T-helper 1 cell treated with Interleukin-12 subunit alpha and Interleukin-12 subunit beta and Interleukin-4 antibody, amounts not matched to agents 30 μg/mL and 1 μg/mL, for 36 hours (primary cell): ENCODE data around the gene ARRDC1.

Source experiments
- H3K27ac Mint-ChIP-seq: one replicate; pipeline ENCODE4 v1.8.0; 2021; ENCODE audit warnings: mild to moderate bottlenecking, mixed read lengths
- H3K27me3 Mint-ChIP-seq: one replicate; pipeline ENCODE4 v1.8.0; 2021; ENCODE audit warnings: low read depth, mixed read lengths
- H3K36me3 Mint-ChIP-seq: one replicate; pipeline ENCODE4 v1.8.0; 2021; ENCODE audit warnings: low read depth, mixed read lengths
- H3K4me1 Mint-ChIP-seq: one replicate; pipeline ENCODE4 v1.8.0; 2021; ENCODE audit warnings: low read depth, mixed read lengths
- H3K4me3 Mint-ChIP-seq: one replicate; pipeline ENCODE4 v1.8.0; 2021; ENCODE audit warnings: mild to moderate bottlenecking, moderate library complexity, mixed read lengths
- H3K9me3 Mint-ChIP-seq: one replicate; pipeline ENCODE4 v1.8.0; 2021; ENCODE audit warnings: mixed read lengths

Gene ARRDC1

DNA sequence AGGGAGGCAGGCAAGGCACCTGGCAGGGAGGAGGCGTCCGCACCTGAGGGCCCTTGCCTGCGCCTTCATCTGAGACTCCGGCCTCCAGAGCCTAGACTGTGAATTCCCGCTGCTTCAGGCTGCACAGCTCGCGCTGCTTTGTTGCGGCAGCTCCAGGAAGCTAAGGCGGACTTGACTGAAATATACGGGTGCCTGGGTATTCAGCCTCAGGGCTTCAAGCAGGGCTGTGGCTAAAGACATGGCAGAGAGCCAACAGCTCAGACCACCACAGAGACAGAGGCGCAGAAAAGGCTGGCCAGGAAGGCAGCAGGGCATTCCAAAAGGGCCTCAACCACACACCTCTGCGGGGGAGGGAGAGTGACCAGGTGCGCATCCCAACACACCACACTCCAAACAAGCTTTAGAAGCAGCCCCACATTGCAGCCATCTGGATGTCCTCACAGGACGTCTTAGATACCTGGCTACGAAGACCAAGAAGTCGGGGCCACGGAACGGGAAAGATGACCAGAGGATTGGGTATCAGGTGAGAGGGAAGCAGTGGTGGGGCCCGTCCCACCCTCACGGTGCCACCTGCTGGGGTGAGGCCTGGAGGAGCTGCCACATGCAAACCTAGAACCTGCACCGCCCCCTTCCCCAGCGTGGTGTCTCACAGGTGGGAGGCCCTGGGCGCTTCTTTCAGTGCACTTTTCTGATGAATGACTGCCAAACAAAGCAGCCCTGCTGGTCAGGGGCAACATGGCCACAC, 25.1 kb upstream of the ARRDC1 start:
- peaks cover 21% of the 10 kb centered on the region for H3K4me1 Mint-ChIP-seq
- no peaks in the 10 kb centered on the region for H3K27me3 Mint-ChIP-seq
- H3K4me3 Mint-ChIP-seq = no peak overlapping the region
- no peak overlapping the region for H3K27ac Mint-ChIP-seq
- no peaks in the 10 kb centered on the region for H3K9me3 Mint-ChIP-seq
- H3K36me3 Mint-ChIP-seq = peaks cover 18% of the 10 kb centered on the region

GRCh38 chr9:137580954-137581322, 24.5 kb upstream of the ARRDC1 start:
- no peaks in the 10 kb centered on the region for H3K9me3 Mint-ChIP-seq
- peaks cover 15% of the 10 kb centered on the region for H3K4me1 Mint-ChIP-seq
- H3K36me3 Mint-ChIP-seq = peaks cover 13% of the 10 kb centered on the region
- no peak overlapping the region for H3K27ac Mint-ChIP-seq
- H3K4me3 Mint-ChIP-seq = no peak overlapping the region
- H3K27me3 Mint-ChIP-seq = no peaks in the 10 kb centered on the region

DNA sequence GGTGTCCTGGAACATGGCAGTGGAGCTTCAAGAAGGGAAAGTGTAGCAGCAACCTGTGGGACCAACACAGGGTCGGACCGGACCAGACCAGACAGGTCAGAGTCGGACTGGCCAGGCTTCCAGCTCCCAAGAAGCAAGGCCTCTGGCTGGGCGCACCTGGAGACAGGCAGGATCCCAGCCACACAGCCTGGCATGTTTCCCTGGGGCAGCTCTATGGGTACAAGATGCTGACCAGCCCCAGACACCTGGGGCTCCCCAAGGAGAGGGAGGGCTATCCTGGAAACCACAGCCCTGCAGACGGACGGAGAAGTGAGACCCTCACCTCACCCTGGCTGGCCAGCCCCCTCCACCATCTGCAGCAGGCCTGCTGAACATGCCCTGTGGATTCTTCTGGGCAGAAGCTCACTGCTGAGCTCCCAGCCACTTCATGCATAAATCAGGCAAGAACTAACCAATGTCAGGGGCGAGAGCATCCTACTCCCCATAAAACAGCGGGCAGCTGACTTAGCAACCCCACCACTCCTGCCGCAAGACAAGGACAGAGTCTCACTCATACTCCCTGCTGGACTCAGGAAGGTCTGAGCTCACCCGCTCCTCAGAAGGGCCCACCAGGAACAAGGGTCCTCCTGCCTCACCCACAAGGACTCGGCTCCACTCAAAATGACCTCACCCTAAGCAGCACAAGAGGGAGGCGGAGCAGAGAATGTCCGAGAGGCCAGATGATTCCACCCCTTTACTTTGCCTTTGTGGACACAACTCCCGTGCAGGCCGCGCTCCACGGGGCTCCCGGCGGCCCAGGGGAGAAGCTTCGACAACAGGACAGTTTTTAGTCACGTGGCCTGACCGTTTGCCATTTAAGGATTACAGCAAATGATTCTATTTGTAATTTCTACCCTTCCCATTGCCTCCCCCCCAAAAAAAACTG, 23.9 kb upstream of the ARRDC1 start:
- Mint-ChIP-seq H3K9me3 (no peaks in the 10 kb centered on the region), H3K4me3 (no peak overlapping the region), H3K36me3 (peaks cover 14% of the 10 kb centered on the region), H3K4me1 (peaks cover 10% of the 10 kb centered on the region), H3K27ac (no peak overlapping the region), H3K27me3 (no peaks in the 10 kb centered on the region)

DNA sequence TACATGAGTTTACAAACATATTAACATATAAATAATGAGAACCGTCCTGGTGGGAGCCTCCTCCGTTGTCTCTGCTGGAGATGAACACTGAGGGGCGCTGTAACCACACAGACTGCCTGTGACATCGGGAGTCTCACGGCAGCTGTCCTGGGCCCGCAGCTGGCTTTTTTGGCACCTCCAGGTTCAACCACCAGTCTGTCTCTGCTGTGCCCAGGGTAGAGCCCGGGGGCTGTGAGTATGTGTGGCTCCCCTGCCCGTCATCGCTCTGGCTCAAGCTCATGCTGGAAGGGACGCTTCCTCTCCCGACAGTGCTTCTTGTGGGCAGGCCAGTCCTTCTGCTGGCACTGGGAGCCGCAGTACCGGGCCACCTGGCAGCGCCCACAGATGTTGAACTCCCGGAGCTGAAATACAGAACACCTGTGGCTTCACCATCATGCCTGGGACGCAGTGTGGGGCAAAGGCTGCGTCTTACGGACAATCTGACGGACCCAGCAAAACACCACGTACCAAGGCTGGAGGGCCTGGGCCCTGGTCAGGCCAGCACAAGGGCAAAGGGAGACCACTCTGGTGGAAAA, 23.1 kb upstream of the ARRDC1 start:
- H3K4me3 Mint-ChIP-seq = no peak overlapping the region
- peaks cover 11% of the 10 kb centered on the region for H3K36me3 Mint-ChIP-seq
- no peak overlapping the region for H3K27ac Mint-ChIP-seq

GRCh38 chr9:137583347-137583746, 22.1 kb upstream of the ARRDC1 start:
- Mint-ChIP-seq H3K4me1 (peaks cover 5% of the 10 kb centered on the region), H3K4me3 (no peak overlapping the region), H3K36me3 (peaks cover 16% of the 10 kb centered on the region), H3K27ac (no peak overlapping the region), H3K9me3 (no peaks in the 10 kb centered on the region), H3K27me3 (no peaks in the 10 kb centered on the region)

More for the DNA sequence above, 23.1 kb upstream of the ARRDC1 start:
- peaks cover 6% of the 10 kb centered on the region for H3K4me1 Mint-ChIP-seq
- no peaks in the 10 kb centered on the region for H3K9me3 Mint-ChIP-seq
- no peaks in the 10 kb centered on the region for H3K27me3 Mint-ChIP-seq

DNA sequence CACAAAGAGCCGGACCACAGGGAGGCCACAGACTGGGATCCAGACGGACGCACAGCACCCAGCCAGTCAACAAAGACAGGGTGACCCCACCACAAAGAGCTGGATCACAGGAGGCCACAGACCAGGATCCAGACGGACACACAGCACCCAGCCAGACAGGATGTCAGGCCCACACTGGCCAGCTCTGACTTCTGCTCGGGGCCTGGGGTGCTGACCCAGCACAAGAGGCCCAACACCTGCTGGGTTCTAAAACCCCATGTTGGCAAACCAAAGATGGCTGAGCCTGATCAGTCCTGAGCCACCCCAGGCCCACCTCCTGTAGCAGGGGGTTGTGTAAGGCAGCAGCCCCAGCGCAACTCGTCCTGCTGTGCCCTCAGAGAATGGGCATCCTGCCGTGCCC, 21.5 kb upstream of the ARRDC1 start:
- Mint-ChIP-seq H3K27ac (no peak overlapping the region), H3K4me3 (no peak overlapping the region), H3K9me3 (no peaks in the 10 kb centered on the region), H3K27me3 (no peaks in the 10 kb centered on the region), H3K36me3 (peaks cover 16% of the 10 kb centered on the region), H3K4me1 (peaks cover 6% of the 10 kb centered on the region)

- Mint-ChIP-seq H3K27me3 (no peaks in the 10 kb centered on the region), H3K27ac (no peak overlapping the region), H3K4me3 (no peak overlapping the region), H3K36me3 (peaks cover 16% of the 10 kb centered on the region), H3K9me3 (no peaks in the 10 kb centered on the region), H3K4me1 (peaks cover 14% of the 10 kb centered on the region)
These were observed 18.6 kb upstream of the ARRDC1 start for GRCh38 chr9:137586854-137587253.

DNA sequence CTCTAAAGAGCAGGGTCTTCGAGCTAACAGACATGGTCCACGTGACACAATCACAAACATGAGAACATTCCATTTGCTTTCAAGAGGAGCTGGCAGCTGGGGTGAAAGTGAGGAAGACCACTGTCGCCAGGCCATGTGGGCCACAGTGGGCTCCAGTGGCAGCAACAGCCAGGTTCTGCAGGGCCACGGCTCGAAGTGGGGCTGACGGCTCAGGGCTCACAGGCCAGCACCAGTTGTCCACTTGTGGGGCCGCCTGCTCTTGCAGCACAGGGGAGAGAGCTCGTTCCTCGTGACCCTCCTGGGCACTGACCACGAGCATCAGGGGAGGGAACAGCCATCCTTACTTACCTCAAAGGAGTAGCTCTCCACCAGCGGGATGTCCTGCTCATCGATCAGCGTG, 17.2 kb upstream of the ARRDC1 start:
- Mint-ChIP-seq H3K27me3 (no peaks in the 10 kb centered on the region), H3K27ac (no peak overlapping the region), H3K4me1 (peaks cover 14% of the 10 kb centered on the region), H3K4me3 (peak overlapping the region; percentile 73), H3K9me3 (no peaks in the 10 kb centered on the region), H3K36me3 (peaks cover 14% of the 10 kb centered on the region)

DNA sequence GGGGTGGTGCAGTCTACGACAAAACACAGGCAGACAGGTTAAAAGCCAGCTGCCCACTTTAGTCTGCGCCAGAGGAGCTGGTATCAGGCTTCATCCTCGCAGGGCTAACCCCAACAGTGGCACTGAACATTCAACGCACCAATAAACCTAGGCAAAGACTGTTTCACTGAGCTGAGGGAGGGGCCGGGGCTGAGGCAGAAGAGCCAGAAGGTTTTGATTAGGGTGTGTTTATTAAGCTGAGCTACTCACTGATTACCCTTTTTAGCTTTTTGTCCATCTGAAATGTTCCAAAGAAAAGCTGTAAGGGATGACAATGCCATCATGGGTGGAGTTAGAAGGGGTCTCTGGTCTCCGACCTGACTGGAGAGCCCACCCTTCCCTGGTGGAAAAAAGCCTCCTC, 16.6 kb upstream of the ARRDC1 start:
- Mint-ChIP-seq H3K27ac (no peak overlapping the region), H3K36me3 (peaks cover 11% of the 10 kb centered on the region), H3K27me3 (no peaks in the 10 kb centered on the region), H3K4me3 (peak overlapping the region; percentile 73), H3K9me3 (no peaks in the 10 kb centered on the region), H3K4me1 (peaks cover 14% of the 10 kb centered on the region)

DNA sequence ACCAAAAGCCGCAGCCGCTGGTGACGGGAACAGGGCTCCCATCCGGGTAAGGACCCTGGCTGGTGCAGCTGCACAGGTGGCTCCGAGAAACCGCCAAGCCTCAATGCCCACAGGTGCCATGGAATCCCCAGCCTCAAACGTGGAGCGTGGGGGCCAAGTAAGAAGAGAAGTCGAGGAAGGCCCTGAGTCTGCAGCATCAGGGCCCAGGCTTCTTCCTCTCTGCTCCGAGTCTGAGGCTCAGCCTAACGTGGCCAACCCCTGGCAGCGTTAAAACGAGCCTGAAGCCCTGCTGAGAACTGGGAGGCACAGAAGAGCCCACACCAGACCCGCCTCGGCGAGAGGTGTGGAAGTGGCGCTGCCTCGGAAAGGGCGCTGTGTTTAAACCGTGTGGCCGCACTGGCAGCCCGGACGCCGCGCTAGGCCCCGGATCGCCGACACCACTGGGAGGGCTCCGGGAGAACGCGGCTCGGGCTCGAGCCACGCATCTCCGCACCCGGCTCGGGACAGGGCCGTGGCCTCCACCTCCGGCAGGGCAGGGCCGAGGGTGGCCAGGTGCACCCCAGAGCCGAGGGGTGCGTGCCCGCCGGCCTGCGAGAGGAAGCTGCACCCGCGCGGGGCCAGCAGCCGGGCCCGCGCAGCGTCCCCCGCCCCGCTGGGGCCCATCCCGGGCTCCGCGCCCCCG, 15.9 kb upstream of the ARRDC1 start:
- peaks cover 14% of the 10 kb centered on the region for H3K4me1 Mint-ChIP-seq
- peak overlapping the region; percentile 62 for H3K27ac Mint-ChIP-seq
- no peaks in the 10 kb centered on the region for H3K27me3 Mint-ChIP-seq
- H3K36me3 Mint-ChIP-seq = peaks cover 11% of the 10 kb centered on the region
- peak overlapping the region; percentile 86 for H3K4me3 Mint-ChIP-seq
- no peaks in the 10 kb centered on the region for H3K9me3 Mint-ChIP-seq

DNA sequence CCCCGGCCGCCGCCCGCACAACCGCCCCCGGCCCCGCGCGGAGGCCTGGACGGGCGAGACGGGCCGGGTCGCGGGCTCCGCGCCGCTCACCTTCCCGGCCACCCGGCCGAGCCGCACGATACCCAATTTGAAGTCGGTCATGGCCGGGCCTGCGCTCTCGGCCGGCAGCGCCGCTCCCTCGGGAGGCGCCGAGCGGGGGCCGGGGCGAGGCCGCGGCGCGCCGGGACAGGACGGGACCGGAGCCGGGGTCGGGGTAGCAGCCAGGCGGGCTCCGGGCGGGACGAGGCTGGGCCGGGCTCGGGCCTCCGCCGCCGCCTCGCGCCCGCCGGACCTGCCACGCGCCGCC, 15.4 kb upstream of the ARRDC1 start:
- H3K4me3 Mint-ChIP-seq = no peak overlapping the region
- H3K36me3 Mint-ChIP-seq = peaks cover 11% of the 10 kb centered on the region
- H3K27me3 Mint-ChIP-seq = no peaks in the 10 kb centered on the region
- no peak overlapping the region for H3K27ac Mint-ChIP-seq
- peaks cover 14% of the 10 kb centered on the region for H3K4me1 Mint-ChIP-seq
- no peaks in the 10 kb centered on the region for H3K9me3 Mint-ChIP-seq

GRCh38 chr9:137590469-137591383, 14.8 kb upstream of the ARRDC1 start, which contains the start of gene ZMYND19:
ZMYND19 (minus strand) TSS chr9:137590512; CDS start chr9:137590263, 249 bp downstream.
- H3K4me1 Mint-ChIP-seq = peaks cover 14% of the 10 kb centered on the region
- no peaks in the 10 kb centered on the region for H3K27me3 Mint-ChIP-seq
- H3K36me3 Mint-ChIP-seq = peaks cover 11% of the 10 kb centered on the region
- no peaks in the 10 kb centered on the region for H3K9me3 Mint-ChIP-seq
- H3K27ac Mint-ChIP-seq = peak within 1 kb of the TSS; percentile 89
- H3K4me3 Mint-ChIP-seq = peak within 1 kb of the TSS; percentile 97

DNA sequence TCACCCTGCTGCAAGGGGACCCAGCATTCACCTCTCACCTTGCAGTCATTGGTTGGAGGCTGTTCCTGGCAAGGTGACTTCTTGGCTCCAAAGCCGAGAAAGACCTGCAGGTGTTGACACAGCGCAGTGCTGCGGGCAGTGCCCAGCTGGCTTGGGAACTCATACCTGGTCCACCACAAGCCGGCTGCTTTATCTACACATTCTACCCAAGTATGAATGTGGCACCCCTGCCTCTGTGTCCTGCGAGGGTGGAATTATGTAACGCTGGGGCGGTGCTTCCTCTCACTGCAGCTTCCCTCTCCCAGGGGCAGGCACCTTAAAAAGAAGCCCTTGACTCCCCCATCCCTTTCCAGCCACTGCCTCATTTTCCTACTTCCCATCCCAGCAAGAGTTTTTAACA, 12.7 kb upstream of the ARRDC1 start:
- Mint-ChIP-seq H3K36me3 (peaks cover 3% of the 10 kb centered on the region), H3K9me3 (no peaks in the 10 kb centered on the region), H3K27ac (no peak overlapping the region), H3K4me3 (peak overlapping the region; percentile 16), H3K4me1 (peaks cover 13% of the 10 kb centered on the region), H3K27me3 (no peaks in the 10 kb centered on the region)
